Measurements from ENCODE around the gene SLCO1B1.
"Not testable (repeated sequence)": the region's sequence is repeated elsewhere in the genome, so short reads cannot be mapped to it uniquely, and the experiment has no call there.

SLCO1B1 gene

DNA sequence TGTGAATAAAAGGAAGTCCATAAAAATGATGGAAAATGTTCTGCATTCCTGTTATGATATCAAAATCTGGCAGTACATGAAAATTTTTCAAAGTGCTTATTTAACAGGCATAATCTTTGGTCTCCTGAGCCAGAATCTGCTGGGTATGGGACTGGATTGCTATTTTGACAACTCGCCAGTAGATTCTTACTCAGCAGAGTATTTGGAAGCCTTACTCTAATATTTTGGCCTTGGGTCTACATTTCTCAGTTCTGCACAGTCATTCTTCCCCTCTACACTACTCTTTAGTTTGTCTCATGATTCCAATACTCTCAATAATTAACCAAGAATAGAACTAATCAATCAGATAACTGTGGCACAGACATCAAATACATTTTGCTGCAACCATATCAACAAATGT lies 1.1 kb upstream of the SLCO1B1 start:
- no peak for DNase-seq (ENCODE audit: low spot score)
- in situ Hi-C loops (cut with MboI; ENCODE audit: low pct_unique_long_range_greater_than_20kb, low sequenced_read_pairs, unreplicated experiment), result no loop called here
- no peak for TF ChIP-seq CTCF (IDR thresholded peaks at IDR 0.05; ENCODE audit: extremely low read depth, insufficient read depth, missing control alignments)

DNA sequence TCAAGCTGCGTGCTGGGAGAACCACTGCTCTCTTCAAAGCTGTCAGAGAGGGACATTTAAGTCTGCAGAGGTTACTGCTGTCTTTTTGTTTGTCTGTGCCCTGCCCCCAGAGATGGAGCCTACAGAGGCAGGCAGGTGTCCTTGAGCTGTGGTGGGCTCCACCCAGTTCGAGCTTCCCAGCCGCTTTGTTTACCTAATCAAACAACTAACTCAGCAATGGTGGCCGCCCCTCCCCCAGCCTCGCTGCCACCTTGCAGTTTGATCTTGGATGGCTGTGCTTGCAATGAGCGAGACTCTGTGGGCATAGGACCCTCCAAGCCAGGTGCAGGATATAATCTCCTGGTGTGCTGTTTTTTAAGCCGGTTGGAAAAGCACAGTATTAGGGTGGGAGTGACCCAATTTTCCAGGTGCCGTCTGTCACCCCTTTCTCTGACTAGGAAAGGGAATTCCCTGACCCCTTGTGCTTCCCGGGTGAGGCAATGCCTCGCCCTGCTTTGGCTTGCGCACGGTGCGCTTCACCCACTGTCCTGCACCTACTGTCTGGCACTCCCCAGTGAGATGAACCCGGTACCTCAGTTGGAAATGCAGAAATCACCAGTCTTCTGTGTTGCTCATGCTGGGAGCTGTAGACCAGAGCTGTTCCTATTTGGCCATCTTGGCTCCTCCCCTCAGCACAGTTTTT lies 6.5 kb downstream of the SLCO1B1 start:
- DNase-seq (ENCODE audit: low spot score); in situ Hi-C loops (cut with MboI; ENCODE audit: low pct_unique_long_range_greater_than_20kb, low sequenced_read_pairs, unreplicated experiment): not testable (repeated sequence)

GRCh38 chr12:21138016-21138415 lies 7.0 kb downstream of the SLCO1B1 start:
- in situ Hi-C loops (cut with MboI; ENCODE audit: low pct_unique_long_range_greater_than_20kb, low sequenced_read_pairs, unreplicated experiment), result no loop called here
- no peak for DNase-seq (ENCODE audit: low spot score)
- no peak for TF ChIP-seq CTCF (IDR thresholded peaks at IDR 0.05; ENCODE audit: extremely low read depth, insufficient read depth, missing control alignments)

DNA sequence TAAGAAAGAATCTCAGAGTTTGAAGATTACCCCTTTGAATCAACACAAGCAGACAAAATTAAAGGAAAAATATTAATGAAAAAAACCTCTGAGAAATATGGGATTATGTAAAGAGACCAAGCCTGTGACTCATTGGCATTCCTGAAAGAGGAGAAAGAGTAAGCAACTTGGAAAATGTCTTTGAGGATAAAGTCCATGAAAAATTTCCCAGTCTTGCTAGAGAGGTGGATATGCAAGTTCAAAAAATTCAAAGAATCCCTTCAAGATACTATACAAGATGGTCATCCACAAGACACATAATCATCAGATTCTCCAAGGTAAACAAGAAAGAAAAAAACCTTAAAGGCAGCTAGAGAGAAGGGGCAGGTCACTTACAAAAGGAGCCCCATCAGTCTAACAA lies 13.3 kb downstream of the SLCO1B1 start:
- DNase-seq (ENCODE audit: low spot score), result no peak
- in situ Hi-C loops (cut with MboI; ENCODE audit: low pct_unique_long_range_greater_than_20kb, low sequenced_read_pairs, unreplicated experiment), result no loop called here
- TF ChIP-seq CTCF (IDR thresholded peaks at IDR 0.05; ENCODE audit: extremely low read depth, insufficient read depth, missing control alignments), result no peak

DNA sequence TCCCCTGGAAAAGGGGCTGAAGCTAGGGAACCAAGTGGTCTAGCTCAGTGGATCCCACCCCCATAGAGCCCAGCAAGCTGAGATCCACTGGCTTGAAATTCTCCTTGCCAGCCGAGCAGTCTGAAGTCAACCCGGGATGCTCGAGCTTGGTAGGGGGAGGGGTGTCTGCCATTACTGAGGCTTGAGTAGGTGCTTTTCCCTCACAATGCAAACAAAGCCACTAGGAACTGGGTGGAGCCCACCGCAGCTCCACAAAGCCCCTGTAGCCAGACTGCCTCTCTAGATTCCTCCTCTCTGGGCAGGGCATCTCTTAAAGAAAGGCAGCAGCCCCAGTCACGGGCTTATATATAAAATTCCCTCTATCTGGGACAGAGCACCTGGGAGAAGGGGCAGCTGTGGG lies 18.9 kb downstream of the SLCO1B1 start:
- DNase-seq (ENCODE audit: low spot score), result not testable (repeated sequence)
- in situ Hi-C loops (cut with MboI; ENCODE audit: low pct_unique_long_range_greater_than_20kb, low sequenced_read_pairs, unreplicated experiment), result loop anchor here (25.0 kb wide), 1 partner anchor 213 kb away; no protein-coding TSS in a partner anchor

- no peak for TF ChIP-seq CTCF (IDR thresholded peaks at IDR 0.05; ENCODE audit: extremely low read depth, insufficient read depth, missing control alignments)
- DNase-seq (ENCODE audit: low spot score), result no peak
- in situ Hi-C loops (cut with MboI; ENCODE audit: low pct_unique_long_range_greater_than_20kb, low sequenced_read_pairs, unreplicated experiment), result loop anchor here (25.0 kb wide), 1 partner anchor 214 kb away; no protein-coding TSS in a partner anchor
Measured at GRCh38 chr12:21151184-21151583, 20.2 kb downstream of the SLCO1B1 start.

DNA sequence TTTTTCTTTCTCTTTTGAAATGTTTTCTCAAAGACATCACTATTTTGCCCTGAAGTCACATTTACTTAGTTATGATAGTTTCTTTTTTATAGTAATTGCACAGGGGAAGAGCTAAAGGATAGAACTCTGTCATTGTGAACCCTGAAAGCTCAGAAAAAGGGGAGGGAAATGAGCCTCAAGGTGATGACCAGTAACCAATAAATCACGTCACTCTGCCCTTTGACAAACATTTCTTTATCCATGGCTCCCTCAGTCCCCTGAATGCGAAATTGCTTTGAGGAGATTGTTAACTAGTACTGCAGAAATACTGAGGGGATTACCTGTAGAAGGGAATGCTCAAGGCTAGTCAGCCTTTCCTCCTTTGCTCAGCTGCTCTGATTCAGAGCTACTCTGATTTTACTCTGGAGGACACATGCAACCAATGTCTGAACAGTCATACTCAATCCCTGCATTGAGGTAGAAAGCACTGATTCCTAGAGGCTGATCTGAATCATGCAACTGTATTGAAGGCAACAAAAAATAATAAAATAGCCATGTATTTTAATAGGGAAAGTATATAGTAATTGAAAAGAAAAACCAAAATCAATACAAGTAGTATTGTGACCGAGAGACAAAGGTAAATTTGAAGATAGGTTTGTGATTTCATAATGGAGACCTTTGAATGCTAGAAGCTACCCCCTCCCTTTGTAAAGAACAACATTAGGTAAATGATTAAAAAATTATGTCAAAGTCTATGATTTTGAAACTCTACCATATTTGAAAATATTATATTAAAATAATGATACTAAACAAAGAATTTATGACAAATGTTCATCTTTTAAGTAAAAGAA lies 24.7 kb downstream of the SLCO1B1 start:
- TF ChIP-seq CTCF (IDR thresholded peaks at IDR 0.05; ENCODE audit: extremely low read depth, insufficient read depth, missing control alignments), result no peak
- no peak for DNase-seq (ENCODE audit: low spot score)
- in situ Hi-C loops (cut with MboI; ENCODE audit: low pct_unique_long_range_greater_than_20kb, low sequenced_read_pairs, unreplicated experiment), result loop anchor here (25.0 kb wide), 1 partner anchor 218 kb away; no protein-coding TSS in a partner anchor

Measured in GM13977 (cell line).